Astrocyte (in vitro differentiated cells and primary cell): ENCODE results near the gene TMEM184A. TPM values are rescaled to one million over a fixed set of nuclear protein-coding genes. Genes with fewer than 3 reads are reported as not detected.

ENCODE experiments used
- DNase-seq: peaks from one replicate; pipeline ENCODE4 v3.0.0-alpha.2; 2010; ENCODE audit warnings: low read depth
- FAIRE-seq: peaks from 2 replicates; lab custom pipeline; 2011; peaks lifted over from hg19 to GRCh38; lab: Jason Lieb, UNC
- H2AFZ ChIP-seq: 2 replicates; pipeline ENCODE4 v1.6.0; 2012; ENCODE audit warnings: low read depth, low read length, inconsistent platforms
- H3K27ac ChIP-seq: 2 replicates; pipeline ENCODE4 v1.5.1; 2011; ENCODE audit warnings: low read depth, low read length, inconsistent platforms
- H3K27me3 ChIP-seq: 2 replicates; pipeline ENCODE4 v1.6.0; 2011; ENCODE audit warnings: low read length, inconsistent platforms; ENCODE audit not compliant: insufficient read depth
- H3K36me3 ChIP-seq: 2 replicates; pipeline ENCODE4 v1.5.1; 2011; ENCODE audit warnings: low read length, inconsistent platforms; ENCODE audit not compliant: insufficient read depth
- H3K4me1 ChIP-seq: 2 replicates; pipeline ENCODE4 v1.5.1; 2011; ENCODE audit warnings: low read length, inconsistent platforms; ENCODE audit not compliant: insufficient read depth
- H3K4me2 ChIP-seq: 2 replicates; pipeline ENCODE4 v1.6.0; 2012; ENCODE audit warnings: low read length, inconsistent platforms
- H3K4me3 ChIP-seq: 2 replicates; pipeline ENCODE4 v1.5.1; 2011; ENCODE audit warnings: low read depth, mild to moderate bottlenecking, low read length, inconsistent platforms; ENCODE audit not compliant: insufficient read depth
- H3K79me2 ChIP-seq: 2 replicates; pipeline ENCODE4 v1.6.0; 2012; ENCODE audit warnings: mild to moderate bottlenecking, low read length, inconsistent platforms; ENCODE audit not compliant: insufficient read depth
- H3K9ac ChIP-seq: 2 replicates; pipeline ENCODE4 v1.6.0; 2012; ENCODE audit warnings: mild to moderate bottlenecking, low read length, inconsistent platforms
- H3K9me3 ChIP-seq: 2 replicates; pipeline ENCODE4 v1.5.1; 2012; ENCODE audit warnings: low read depth, mild to moderate bottlenecking, low read length, inconsistent platforms; ENCODE audit not compliant: insufficient read depth
- H4K20me1 ChIP-seq: 2 replicates; pipeline ENCODE4 v1.6.0; 2012; ENCODE audit warnings: low read length, inconsistent platforms; ENCODE audit not compliant: insufficient read depth
- H3K27ac Mint-ChIP-seq: one replicate; pipeline ENCODE4 v1.8.0; 2021; ENCODE audit warnings: mild to moderate bottlenecking, mixed read lengths; ENCODE audit not compliant: unreplicated experiment
- H3K27me3 Mint-ChIP-seq: one replicate; pipeline ENCODE4 v1.8.0; 2021; ENCODE audit warnings: low read depth, mixed read lengths; ENCODE audit not compliant: unreplicated experiment
- H3K36me3 Mint-ChIP-seq: one replicate; pipeline ENCODE4 v1.8.0; 2021; ENCODE audit warnings: low read depth, mixed read lengths; ENCODE audit not compliant: unreplicated experiment
- H3K4me1 Mint-ChIP-seq: one replicate; pipeline ENCODE4 v1.8.0; 2021; ENCODE audit warnings: low read depth, mixed read lengths; ENCODE audit not compliant: unreplicated experiment
- H3K4me3 Mint-ChIP-seq: one replicate; pipeline ENCODE4 v1.8.0; 2021; ENCODE audit warnings: mild to moderate bottlenecking, moderate library complexity, mixed read lengths; ENCODE audit not compliant: unreplicated experiment
- H3K9me3 Mint-ChIP-seq: one replicate; pipeline ENCODE4 v1.8.0; 2021; ENCODE audit warnings: mild to moderate bottlenecking, mixed read lengths; ENCODE audit not compliant: unreplicated experiment
- CTCF ChIP-seq: IDR thresholded peaks from 2 replicates; pipeline ENCODE4 v1.5.1; 2011; ENCODE audit warnings: low read depth, mild to moderate bottlenecking, inconsistent platforms, low read length, moderate library complexity; ENCODE audit not compliant: insufficient read depth
- EZH2 ChIP-seq: IDR thresholded peaks from 2 replicates; pipeline ENCODE4 v1.6.1; 2012; ENCODE audit warnings: mild to moderate bottlenecking, low read length, inconsistent platforms; ENCODE audit not compliant: insufficient read depth
- total RNA-seq: library from RNA; stranded (reverse); gene quantifications from 2 replicates; pipeline ENCODE4 v1.2.1, GENCODE V29; 2021

TMEM184A gene
- total RNA-seq, 1 donor from 2014 or later: 2.1 TPM

- H3K4me1 ChIP-seq: peaks cover 69% of the 10 kb centered on the region
- no peaks in the 10 kb centered on the region for H3K36me3 ChIP-seq
- H3K9me3 ChIP-seq: no peaks in the 10 kb centered on the region
- peaks cover 4% of the 10 kb centered on the region for H3K36me3 Mint-ChIP-seq
- H3K4me3 Mint-ChIP-seq: no peak overlapping the region
- no peak for DNase-seq
- H3K9ac ChIP-seq: peak overlapping the region; percentile 100
- no peaks in the 10 kb centered on the region for H3K27me3 ChIP-seq
- TF ChIP-seq EZH2 (no peak), CTCF (no peak)
- H3K27me3 Mint-ChIP-seq: no peaks in the 10 kb centered on the region
- H3K79me2 ChIP-seq: peaks cover 80% of the 10 kb centered on the region
- no peaks in the 10 kb centered on the region for H3K9me3 Mint-ChIP-seq
- peak overlapping the region; percentile 88 for H3K27ac Mint-ChIP-seq
- H4K20me1 ChIP-seq: peaks cover 27% of the 10 kb centered on the region
- H3K4me1 Mint-ChIP-seq: peaks cover 33% of the 10 kb centered on the region
- H3K4me3 ChIP-seq: no peak overlapping the region
- FAIRE-seq: no peak
- no peak overlapping the region for H2AFZ ChIP-seq
- peak overlapping the region; percentile 97 for H3K4me2 ChIP-seq
- peak overlapping the region; percentile 100 for H3K27ac ChIP-seq
These were observed 20.1 kb downstream of the TMEM184A start for GRCh38 chr7:1535701-1536454.

- Mint-ChIP-seq H3K9me3 (no peaks in the 10 kb centered on the region), H3K4me1 (peaks cover 33% of the 10 kb centered on the region), H3K36me3 (peaks cover 4% of the 10 kb centered on the region), H3K27ac (no peak overlapping the region), H3K4me3 (no peak overlapping the region), H3K27me3 (no peaks in the 10 kb centered on the region)
- Histone ChIP-seq H3K79me2 (peaks cover 74% of the 10 kb centered on the region), H3K9ac (peak overlapping the region; percentile 3), H3K27me3 (no peaks in the 10 kb centered on the region), H2AFZ (no peak overlapping the region), H3K4me2 (no peak overlapping the region), H3K9me3 (no peaks in the 10 kb centered on the region), H3K4me1 (peaks cover 72% of the 10 kb centered on the region), H4K20me1 (peaks cover 27% of the 10 kb centered on the region), H3K36me3 (no peaks in the 10 kb centered on the region), H3K27ac (no peak overlapping the region), H3K4me3 (no peak overlapping the region)
- FAIRE-seq (no peak), DNase-seq (no peak)
- TF ChIP-seq CTCF: no peak
- TF ChIP-seq EZH2: no peak
These were observed 20.9 kb downstream of the TMEM184A start for GRCh38 chr7:1535100-1535458.
